DMS53 (cell line): ENCODE measurements around the gene POPDC2.
"Not testable (repeated sequence)": the region's sequence is repeated elsewhere in the genome, so short reads cannot be mapped to it uniquely, and the experiment has no call there.

Experiments used
- DNase-seq: peaks from one replicate; lab custom pipeline; 2025; lab: John Stamatoyannopoulos, UW

POPDC2 gene

GRCh38 chr3:119660474-119661440, at the start of gene POPDC2:
TSS of gene POPDC2 (minus strand) at chr3:119660589. CDS start at chr3:119660423, 166 bp downstream.
- no peak for DNase-seq

GRCh38 chr3:119703820-119704531, 43.6 kb upstream of the POPDC2 start:
- DNase-seq: peak; percentile 32

- DNase-seq: peak; percentile 97
Measured at GRCh38 chr3:119702530-119703527, 42.4 kb upstream of the POPDC2 start, which contains the start of gene CFAP91. TSS of gene CFAP91 (plus strand) at chr3:119703022. CDS start at chr3:119703099, 77 bp downstream.

GRCh38 chr3:119700920-119701734, 40.7 kb upstream of the POPDC2 start:
- peak; percentile 12 for DNase-seq

- peak; percentile 70 for DNase-seq
Measured at GRCh38 chr3:119700269-119700919, 40.0 kb upstream of the POPDC2 start.

GRCh38 chr3:119697394-119697793, 37.0 kb upstream of the POPDC2 start:
- no peak for DNase-seq

- peak; percentile 31 for DNase-seq
Measured at GRCh38 chr3:119695480-119695879, 35.1 kb upstream of the POPDC2 start.

GRCh38 chr3:119690043-119690656, 29.8 kb upstream of the POPDC2 start:
- peak; percentile 48 for DNase-seq

GRCh38 chr3:119683421-119683820, 23.0 kb upstream of the POPDC2 start:
- no peak for DNase-seq

GRCh38 chr3:119681279-119681678, 20.9 kb upstream of the POPDC2 start:
- DNase-seq: peak; percentile 66

- DNase-seq: no peak
Measured at GRCh38 chr3:119679874-119680273, 19.5 kb upstream of the POPDC2 start.

GRCh38 chr3:119678209-119678608, 17.8 kb upstream of the POPDC2 start:
- not testable (repeated sequence) for DNase-seq

GRCh38 chr3:119677641-119677934, 17.2 kb upstream of the POPDC2 start:
- no peak for DNase-seq

- peak; percentile 97 for DNase-seq
Measured at GRCh38 chr3:119676771-119677640, 16.6 kb upstream of the POPDC2 start, which contains the start of gene COX17. TSS of gene COX17 (minus strand) at chr3:119677406. CDS start at chr3:119677310, 96 bp downstream.

- DNase-seq: no peak
Measured at GRCh38 chr3:119676020-119676419, 15.6 kb upstream of the POPDC2 start.

- DNase-seq: no peak
Measured at GRCh38 chr3:119675188-119675874, 14.9 kb upstream of the POPDC2 start.

GRCh38 chr3:119673875-119674274, 13.5 kb upstream of the POPDC2 start:
- no peak for DNase-seq

- DNase-seq: no peak
Measured at GRCh38 chr3:119672776-119673175, 12.4 kb upstream of the POPDC2 start.
